Endodermal cell (in vitro differentiated cells): ENCODE measurements around the gene C13orf46. TPM values are rescaled to one million over a fixed set of nuclear protein-coding genes. Genes with fewer than 3 reads are reported as not detected.
A peak's percentile ranks its signal among the peaks of the same experiment; 100 is the strongest.

Experiments used
- DNase-seq: peaks from one replicate; pipeline ENCODE4 v3.0.0-alpha.2; 2017
- H3K27ac ChIP-seq: 2 replicates; pipeline ENCODE4 v1.5.1; 2013; ENCODE audit warnings: mild to moderate bottlenecking, low read depth, low read length, moderate library complexity
- H3K27me3 ChIP-seq: 2 replicates; pipeline ENCODE4 v1.6.1; 2013; ENCODE audit warnings: mild to moderate bottlenecking, low read length, moderate library complexity; ENCODE audit not compliant: insufficient read depth, control insufficient read depth, poor library complexity, severe bottlenecking
- H3K36me3 ChIP-seq: 2 replicates; pipeline ENCODE4 v1.7.0; 2013; ENCODE audit warnings: mild to moderate bottlenecking, low read length, moderate library complexity; ENCODE audit not compliant: control insufficient read depth, insufficient read depth
- H3K4me1 ChIP-seq: one replicate; pipeline ENCODE4 v1.7.0; 2013; ENCODE audit warnings: low read length; ENCODE audit not compliant: control insufficient read depth, insufficient read depth
- H3K4me3 ChIP-seq: 2 replicates; pipeline ENCODE4 v1.5.1; 2013; ENCODE audit warnings: mild to moderate bottlenecking, low read length, moderate library complexity
- H3K9ac ChIP-seq: 2 replicates; pipeline ENCODE4 v1.6.1; 2013; ENCODE audit warnings: mild to moderate bottlenecking, low read length, moderate library complexity; ENCODE audit not compliant: poor library complexity, severe bottlenecking; ENCODE audit errors: extremely low read depth
- H3K9me3 ChIP-seq: 2 replicates; pipeline ENCODE4 v1.6.1; 2013; ENCODE audit warnings: mild to moderate bottlenecking, low read length, moderate library complexity; ENCODE audit not compliant: control insufficient read depth
- H3K27ac Mint-ChIP-seq: 2 replicates; pipeline ENCODE4 v1.8.0; 2020; ENCODE audit warnings: mixed read lengths
- H3K27me3 Mint-ChIP-seq: 2 replicates; pipeline ENCODE4 v1.8.0; 2021; ENCODE audit warnings: mild to moderate bottlenecking, mixed read lengths; ENCODE audit not compliant: insufficient read depth
- H3K36me3 Mint-ChIP-seq: 2 replicates; pipeline ENCODE4 v1.8.0; 2020; ENCODE audit warnings: low read depth, mixed read lengths
- H3K4me1 Mint-ChIP-seq: 2 replicates; pipeline ENCODE4 v1.8.0; 2020; ENCODE audit warnings: mixed read lengths
- H3K4me3 Mint-ChIP-seq: 2 replicates; pipeline ENCODE4 v1.8.0; 2020; ENCODE audit warnings: mild to moderate bottlenecking, moderate library complexity, mixed read lengths
- H3K9me3 Mint-ChIP-seq: 2 replicates; pipeline ENCODE4 v1.8.0; 2020; ENCODE audit warnings: mild to moderate bottlenecking, mixed read lengths
- CTCF ChIP-seq: fragments of 200-600 bp; sonication (generic); conservative IDR thresholded peaks from 2 replicates; pipeline ENCODE4 v1.5.0; 2021; ENCODE audit warnings: antibody characterized with exemption, mild to moderate bottlenecking
- WGBS, 2 experiments: methylation state at CpG; one replicate each; pipeline versions ENCODE4 v1.1.5 to v1.1.7; 2013; ENCODE audit warnings: missing lambda C conversion rate in 2 of 2, mixed read lengths in 1 of 2; ENCODE audit not compliant: insufficient coverage in 1 of 2, insufficient read length in 1 of 2; 5-methylcytosine and 5-hydroxymethylcytosine counted together
- total RNA-seq, 2 donors: library from RNA; stranded (reverse); fragmentation: NEBNext Ultra II Directional in 1 of 2; extraction: Animal tissue kit (Norgen Biotek cat#: 25700) in 1 of 2; gene quantifications; 2 replicates in 1 of 2; 3 replicates in 1 of 2; pipeline ENCODE4 v1.2.1, GENCODE V29; 2021

The C13orf46 gene
- total RNA-seq, 2 donors from 2014 or later: 0.20 to 0.27 TPM

- Histone ChIP-seq H3K27me3 (no peaks in the 10 kb centered on the region), H3K4me3 (no peak overlapping the region), H3K9ac (no peak overlapping the region), H3K27ac (no peak overlapping the region), H3K36me3 (no peaks in the 10 kb centered on the region), H3K4me1 (no peaks in the 10 kb centered on the region), H3K9me3 (no peaks in the 10 kb centered on the region)
- Mint-ChIP-seq H3K4me1 (no peaks in the 10 kb centered on the region), H3K4me3 (no peak overlapping the region), H3K27ac (no peak overlapping the region), H3K27me3 (no peaks in the 10 kb centered on the region), H3K36me3 (peaks cover 21% of the 10 kb centered on the region), H3K9me3 (no peaks in the 10 kb centered on the region)
- 93 to 98% methylated on average over 20 of the region's 20 CpGs for WGBS, 2 experiments
- DNase-seq: no peak
- no peak for TF ChIP-seq CTCF
Measured at GRCh38 chr13:113979791-113980471, 6.1 kb upstream of the C13orf46 start.

- Mint-ChIP-seq H3K4me3 (no peak overlapping the region), H3K27ac (peak overlapping the region; percentile 39), H3K4me1 (no peaks in the 10 kb centered on the region), H3K27me3 (no peaks in the 10 kb centered on the region), H3K36me3 (peaks cover 21% of the 10 kb centered on the region), H3K9me3 (no peaks in the 10 kb centered on the region)
- Histone ChIP-seq H3K9ac (no peak overlapping the region), H3K4me1 (no peaks in the 10 kb centered on the region), H3K27ac (no peak overlapping the region), H3K9me3 (no peaks in the 10 kb centered on the region), H3K4me3 (no peak overlapping the region), H3K27me3 (no peaks in the 10 kb centered on the region), H3K36me3 (no peaks in the 10 kb centered on the region)
- 93 to 95% methylated on average over 20 to 41 of the region's 41 CpGs for WGBS, 2 experiments
- DNase-seq: no peak
- TF ChIP-seq CTCF: no peak
Measured at GRCh38 chr13:113978741-113979481, 5.0 kb upstream of the C13orf46 start.

- no peak overlapping the region for H3K27ac Mint-ChIP-seq
- DNase-seq: no peak
- Histone ChIP-seq H3K27me3 (no peaks in the 10 kb centered on the region), H3K9me3 (no peaks in the 10 kb centered on the region), H3K36me3 (no peaks in the 10 kb centered on the region), H3K27ac (no peak overlapping the region), H3K9ac (no peak overlapping the region), H3K4me3 (no peak overlapping the region), H3K4me1 (peaks cover under 1% of the 10 kb centered on the region)
- peaks cover 21% of the 10 kb centered on the region for H3K36me3 Mint-ChIP-seq
- TF ChIP-seq CTCF: no peak
- H3K4me1 Mint-ChIP-seq: no peaks in the 10 kb centered on the region
- no peaks in the 10 kb centered on the region for H3K9me3 Mint-ChIP-seq
- H3K27me3 Mint-ChIP-seq: no peaks in the 10 kb centered on the region
- WGBS, 2 experiments: 91 to 95% methylated on average over 10 to 13 of the region's 13 CpGs
- H3K4me3 Mint-ChIP-seq: no peak overlapping the region
Measured at GRCh38 chr13:113977976-113978375, 4.1 kb upstream of the C13orf46 start.
